Osteoblast (primary cell): Measurements from ENCODE around the gene VENTX. TPM values are rescaled to one million over a fixed set of nuclear protein-coding genes. Genes with fewer than 3 reads are reported as not detected.

Experiments used
- DNase-seq: peaks from one replicate; pipeline ENCODE4 v3.0.0; 2011; ENCODE audit warnings: low spot score, mixed read lengths; ENCODE audit not compliant: insufficient read length; ENCODE audit errors: missing footprints
- H2AFZ ChIP-seq: 2 replicates; pipeline ENCODE4 v1.6.0; 2011; ENCODE audit warnings: mild to moderate bottlenecking, low read length
- H3K27ac ChIP-seq: 2 replicates; pipeline ENCODE4 v1.5.1; 2011; ENCODE audit warnings: mild to moderate bottlenecking, low read depth, low read length, moderate library complexity
- H3K27me3 ChIP-seq: 2 replicates; pipeline ENCODE4 v1.6.0; 2012; ENCODE audit warnings: mild to moderate bottlenecking, control low read depth, inconsistent platforms, low read length, moderate library complexity; ENCODE audit not compliant: insufficient read depth
- H3K36me3 ChIP-seq: 2 replicates; pipeline ENCODE4 v1.5.1; 2011; ENCODE audit warnings: mild to moderate bottlenecking, low read length, control low read depth, moderate library complexity; ENCODE audit not compliant: insufficient read depth
- H3K4me1 ChIP-seq: 2 replicates; pipeline ENCODE4 v1.5.1; 2011; ENCODE audit warnings: mild to moderate bottlenecking, low read length, control low read depth, moderate library complexity; ENCODE audit not compliant: insufficient read depth
- H3K4me2 ChIP-seq: 2 replicates; pipeline ENCODE4 v1.6.0; 2011; ENCODE audit warnings: mild to moderate bottlenecking, low read length; ENCODE audit not compliant: insufficient read depth
- H3K4me3 ChIP-seq: fragments of 200-600 bp; sonication (generic); 3 replicates; pipeline ENCODE4 v1.5.1; 2012; ENCODE audit warnings: mild to moderate bottlenecking, low read length, inconsistent platforms; ENCODE audit not compliant: insufficient read depth
- H3K79me2 ChIP-seq: 2 replicates; pipeline ENCODE4 v1.6.0; 2012; ENCODE audit warnings: mild to moderate bottlenecking, low read length, control low read depth, inconsistent platforms; ENCODE audit not compliant: insufficient read depth
- H3K9me3 ChIP-seq: 2 replicates; pipeline ENCODE4 v1.5.1; 2011; ENCODE audit warnings: low read depth, low read length, control low read depth
- H4K20me1 ChIP-seq: 2 replicates; pipeline ENCODE4 v1.6.0; 2012; ENCODE audit warnings: mild to moderate bottlenecking, low read length, control low read depth; ENCODE audit not compliant: insufficient read depth
- total RNA-seq: library from RNA; depleted of rRNA; stranded (reverse); fragments of >200 nt; gene quantifications from 2 replicates; pipeline ENCODE4 v1.2.3, GENCODE V29; 2012
- TF ChIP-seq, protein P1 (sequence below): IDR thresholded peaks from 2 replicates; pipeline ENCODE4 v1.5.1; 2011; ENCODE audit warnings: mild to moderate bottlenecking, low read depth, low read length, moderate library complexity; ENCODE audit errors: extremely low read depth

Gene VENTX
- total RNA-seq, 1 donor: not detected

DNA sequence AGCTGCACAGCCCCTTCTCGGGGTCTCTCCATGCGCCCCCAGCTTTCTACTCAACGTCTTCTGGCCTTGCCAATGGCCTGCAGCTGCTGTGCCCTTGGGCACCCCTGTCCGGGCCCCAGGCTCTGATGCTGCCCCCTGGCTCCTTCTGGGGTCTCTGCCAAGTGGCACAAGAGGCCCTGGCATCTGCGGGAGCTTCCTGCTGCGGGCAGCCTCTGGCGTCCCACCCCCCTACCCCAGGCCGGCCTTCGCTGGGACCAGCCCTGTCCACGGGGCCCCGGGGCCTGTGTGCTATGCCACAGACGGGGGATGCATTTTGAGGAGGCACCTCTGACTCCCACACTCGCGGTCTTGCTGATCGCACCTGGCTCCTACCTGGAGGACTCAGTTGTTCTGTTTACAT is 2.3 kb downstream of the VENTX start:
- Histone ChIP-seq H3K27ac (no peak overlapping the region), H3K79me2 (no peaks in the 10 kb centered on the region), H3K4me2 (no peak overlapping the region), H3K4me3 (no peak overlapping the region), H4K20me1 (no peaks in the 10 kb centered on the region), H3K4me1 (no peaks in the 10 kb centered on the region), H3K27me3 (peaks cover 69% of the 10 kb centered on the region), H3K9me3 (no peaks in the 10 kb centered on the region), H3K36me3 (no peaks in the 10 kb centered on the region), H2AFZ (no peak overlapping the region)
- no peak for DNase-seq
- TF ChIP-seq, protein P1, sequence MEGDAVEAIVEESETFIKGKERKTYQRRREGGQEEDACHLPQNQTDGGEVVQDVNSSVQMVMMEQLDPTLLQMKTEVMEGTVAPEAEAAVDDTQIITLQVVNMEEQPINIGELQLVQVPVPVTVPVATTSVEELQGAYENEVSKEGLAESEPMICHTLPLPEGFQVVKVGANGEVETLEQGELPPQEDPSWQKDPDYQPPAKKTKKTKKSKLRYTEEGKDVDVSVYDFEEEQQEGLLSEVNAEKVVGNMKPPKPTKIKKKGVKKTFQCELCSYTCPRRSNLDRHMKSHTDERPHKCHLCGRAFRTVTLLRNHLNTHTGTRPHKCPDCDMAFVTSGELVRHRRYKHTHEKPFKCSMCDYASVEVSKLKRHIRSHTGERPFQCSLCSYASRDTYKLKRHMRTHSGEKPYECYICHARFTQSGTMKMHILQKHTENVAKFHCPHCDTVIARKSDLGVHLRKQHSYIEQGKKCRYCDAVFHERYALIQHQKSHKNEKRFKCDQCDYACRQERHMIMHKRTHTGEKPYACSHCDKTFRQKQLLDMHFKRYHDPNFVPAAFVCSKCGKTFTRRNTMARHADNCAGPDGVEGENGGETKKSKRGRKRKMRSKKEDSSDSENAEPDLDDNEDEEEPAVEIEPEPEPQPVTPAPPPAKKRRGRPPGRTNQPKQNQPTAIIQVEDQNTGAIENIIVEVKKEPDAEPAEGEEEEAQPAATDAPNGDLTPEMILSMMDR: no peak

DNA sequence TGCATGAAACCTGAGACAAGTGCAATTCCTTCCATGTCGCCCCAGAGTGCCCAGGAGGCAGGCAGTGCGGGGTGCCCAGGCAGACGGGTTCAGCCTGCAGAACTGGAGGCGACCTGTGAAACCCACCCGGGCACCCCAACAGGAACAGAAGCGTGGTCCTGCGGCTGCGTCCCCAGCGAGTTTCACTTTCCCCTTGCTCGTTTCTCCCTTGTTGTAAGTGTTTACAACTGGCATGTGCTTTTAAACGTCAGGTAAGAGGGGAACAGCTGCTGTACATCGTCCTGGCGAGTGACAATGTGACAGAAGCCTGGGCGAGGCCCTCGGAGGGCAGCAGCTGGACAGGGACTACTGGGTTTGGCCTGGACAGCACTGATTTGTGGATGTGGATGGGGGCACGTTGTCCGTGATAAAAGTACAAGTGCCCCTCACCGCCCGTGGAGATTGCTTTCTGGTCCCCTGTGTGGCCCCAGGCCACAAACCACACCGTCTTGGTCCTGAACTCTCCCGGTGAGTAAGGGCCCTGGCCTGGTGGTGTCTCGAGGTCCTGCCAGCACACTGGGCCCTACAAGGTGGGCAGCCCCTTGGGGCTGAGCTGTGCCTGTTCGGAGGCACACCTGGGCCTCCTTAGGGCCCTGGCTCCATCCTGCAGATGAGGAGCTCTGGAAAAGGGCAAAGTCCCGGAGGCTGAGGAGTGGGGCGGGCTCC is 4.0 kb downstream of the VENTX start:
- no peak for DNase-seq
- Histone ChIP-seq H3K27ac (no peak overlapping the region), H3K4me3 (no peak overlapping the region), H3K27me3 (peaks cover 67% of the 10 kb centered on the region), H3K36me3 (no peaks in the 10 kb centered on the region), H3K9me3 (no peaks in the 10 kb centered on the region), H2AFZ (no peak overlapping the region), H3K4me1 (no peaks in the 10 kb centered on the region), H3K79me2 (no peaks in the 10 kb centered on the region), H3K4me2 (no peak overlapping the region), H4K20me1 (no peaks in the 10 kb centered on the region)
- TF ChIP-seq, protein P1: no peak

DNA sequence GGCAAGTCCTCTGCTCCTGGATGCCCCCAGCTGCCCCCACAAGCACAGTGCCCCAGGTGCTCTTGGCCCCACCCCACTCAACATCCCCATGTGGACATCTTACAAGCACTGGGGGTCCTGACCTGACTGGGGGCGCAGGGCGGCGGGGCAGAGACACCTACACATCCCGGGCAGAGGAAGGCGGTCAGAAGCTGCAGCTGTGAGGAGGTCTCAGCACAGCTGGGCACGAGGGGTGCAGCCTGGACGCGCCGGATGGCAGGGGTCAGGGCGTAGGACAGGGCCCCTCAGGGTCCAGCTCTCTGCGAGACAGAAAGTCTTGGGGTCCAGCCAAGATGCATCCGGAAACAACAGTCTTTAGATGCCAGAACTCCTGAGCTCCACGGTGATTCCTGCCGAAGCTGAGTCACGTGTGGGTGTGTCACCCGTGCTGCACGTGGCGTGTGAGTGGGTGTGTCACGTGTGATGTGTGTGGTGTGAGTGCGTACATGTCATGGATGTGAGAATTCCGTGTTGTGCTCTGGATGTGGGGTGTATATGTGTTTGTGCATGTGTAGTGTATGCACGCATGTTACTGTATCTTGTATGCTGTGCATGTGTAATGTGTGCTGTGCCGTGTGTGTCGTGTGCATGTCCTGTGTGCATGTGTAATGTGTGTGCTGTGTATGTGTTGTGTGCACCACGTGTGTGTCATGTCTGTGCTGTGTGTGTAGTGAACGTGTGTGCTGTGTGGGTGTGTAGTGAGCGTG is 5.1 kb downstream of the VENTX start:
- Histone ChIP-seq H3K27ac (no peak overlapping the region), H4K20me1 (no peaks in the 10 kb centered on the region), H3K36me3 (no peaks in the 10 kb centered on the region), H2AFZ (no peak overlapping the region), H3K27me3 (peaks cover 67% of the 10 kb centered on the region), H3K9me3 (no peaks in the 10 kb centered on the region), H3K4me1 (no peaks in the 10 kb centered on the region), H3K79me2 (no peaks in the 10 kb centered on the region), H3K4me3 (no peak overlapping the region), H3K4me2 (no peak overlapping the region)
- no peak for DNase-seq
- TF ChIP-seq, protein P1: no peak

DNA sequence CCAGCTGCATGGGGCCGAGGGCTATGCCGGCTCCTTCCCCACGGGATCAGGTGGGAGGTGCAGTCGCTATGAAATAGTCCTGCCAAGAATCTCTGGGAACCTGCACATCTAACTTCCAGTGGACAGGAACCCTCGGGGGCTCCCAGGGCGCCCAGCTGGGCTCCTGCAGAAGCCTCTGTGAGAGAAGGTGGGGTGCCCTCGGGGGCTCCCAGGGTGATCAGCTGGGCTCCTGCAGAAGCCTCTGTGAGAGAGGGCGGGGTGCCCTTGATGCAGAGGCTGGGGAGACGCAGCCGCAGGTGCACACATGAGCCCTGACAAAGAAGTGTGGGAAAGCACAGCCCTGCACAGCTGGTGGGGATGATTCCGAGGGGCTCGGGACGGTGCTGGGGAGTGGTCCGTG is 5.9 kb downstream of the VENTX start:
- TF ChIP-seq, protein P1: no peak
- Histone ChIP-seq H3K27ac (no peak overlapping the region), H3K27me3 (peaks cover 59% of the 10 kb centered on the region)

More for the DNA sequence above, 5.9 kb downstream of the VENTX start:
- Histone ChIP-seq H2AFZ (no peak overlapping the region), H4K20me1 (no peaks in the 10 kb centered on the region), H3K4me3 (no peak overlapping the region), H3K36me3 (no peaks in the 10 kb centered on the region), H3K79me2 (no peaks in the 10 kb centered on the region), H3K9me3 (no peaks in the 10 kb centered on the region), H3K4me2 (no peak overlapping the region), H3K4me1 (no peaks in the 10 kb centered on the region)
- DNase-seq: no peak
